Embryonic facial prominence (tissue), 1 donor: ENCODE data around the gene NPL.

Experiments
- DNase-seq: peaks from one replicate; pipeline ENCODE4 v3.0.0-alpha.2; 2016; ENCODE audit errors: extremely low spot score

The NPL gene

DNA sequence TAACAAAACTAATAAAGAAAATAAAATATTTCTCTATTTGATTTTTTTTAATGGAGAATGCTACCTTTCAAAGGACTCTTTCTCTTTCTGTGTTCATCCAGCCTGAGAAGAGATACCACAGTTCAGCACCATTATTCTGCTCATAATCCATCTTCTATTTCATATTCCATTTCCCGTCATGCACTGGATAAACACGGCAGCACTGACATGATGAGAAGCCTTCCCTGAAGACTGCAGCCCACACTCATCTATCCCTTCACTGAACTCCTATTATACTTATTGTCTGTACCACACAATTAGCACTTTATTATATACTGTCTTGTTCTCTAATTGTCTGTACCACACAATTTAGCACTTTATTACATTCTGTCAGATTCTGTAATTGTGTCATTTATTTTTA, 10.7 kb upstream of the NPL start:
- DNase-seq, result no peak

DNA sequence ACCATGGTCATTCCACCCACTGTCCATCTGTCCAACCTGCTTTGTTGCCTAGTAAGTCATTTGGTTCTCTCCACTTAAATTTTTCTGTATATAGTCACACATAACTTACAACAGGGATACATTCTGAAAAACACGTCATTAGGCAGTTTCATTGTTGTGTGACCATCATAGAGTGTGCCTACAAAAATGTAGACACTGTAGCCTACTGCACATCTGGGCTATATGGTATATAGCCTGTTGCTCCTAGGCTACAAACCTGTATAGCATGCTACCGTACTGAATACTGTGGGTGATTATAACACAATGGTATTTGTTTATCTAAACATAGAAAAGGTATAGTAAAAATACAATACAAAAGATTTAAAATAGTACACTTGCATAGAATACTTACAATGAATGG, 10.0 kb upstream of the NPL start:
- no peak for DNase-seq

DNA sequence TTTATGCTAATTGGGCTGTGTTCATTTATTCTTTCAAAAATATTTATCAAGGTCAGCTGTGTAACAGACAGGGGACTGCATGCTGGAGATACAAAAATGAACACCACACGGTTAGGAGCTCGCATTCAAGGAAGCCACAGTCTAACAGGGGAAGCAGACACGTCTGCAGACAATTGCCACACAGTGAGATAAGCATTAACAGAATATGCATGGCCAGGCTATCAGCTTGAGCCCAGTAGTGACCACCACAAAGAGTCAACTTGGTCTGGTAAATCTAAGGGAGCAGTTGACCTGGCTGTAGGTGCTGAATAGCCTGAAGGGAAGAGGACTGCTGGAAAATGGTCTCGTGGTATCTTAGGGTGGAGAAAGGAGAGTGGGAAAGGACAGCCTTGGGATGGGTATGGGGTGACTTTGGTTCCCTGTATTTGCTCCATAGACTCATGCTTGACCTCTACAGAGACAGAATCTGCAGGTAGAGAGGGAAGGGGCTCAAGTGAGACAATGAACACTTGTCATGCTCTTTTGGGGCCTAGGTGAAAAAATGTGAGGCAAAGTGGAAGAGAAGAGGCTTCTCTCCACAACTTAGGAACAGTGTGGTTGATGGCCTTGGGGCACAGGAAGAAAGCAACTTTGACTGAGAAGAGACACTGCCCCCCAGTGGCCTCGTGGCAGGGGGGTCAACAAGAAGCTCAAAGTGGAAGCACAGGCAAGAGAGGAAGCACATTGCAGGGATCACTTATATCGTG, 7.6 kb upstream of the NPL start:
- DNase-seq, result no peak

DNA sequence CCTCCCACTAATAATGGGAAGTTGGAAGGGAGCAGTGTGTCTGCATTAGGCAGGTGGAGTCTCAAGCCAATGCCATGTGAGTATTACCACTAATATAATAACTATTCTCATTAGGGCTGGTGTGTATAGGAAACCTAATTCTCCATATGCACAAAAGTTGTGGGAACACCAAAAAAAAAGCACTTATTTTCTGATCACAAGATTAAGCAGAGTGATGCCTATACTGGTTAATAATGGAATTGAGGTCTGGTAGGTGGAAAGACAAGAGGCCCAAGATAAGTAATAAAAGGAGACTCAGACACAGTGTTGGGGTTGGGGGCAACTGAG, 7.0 kb upstream of the NPL start:
- no peak for DNase-seq

DNA sequence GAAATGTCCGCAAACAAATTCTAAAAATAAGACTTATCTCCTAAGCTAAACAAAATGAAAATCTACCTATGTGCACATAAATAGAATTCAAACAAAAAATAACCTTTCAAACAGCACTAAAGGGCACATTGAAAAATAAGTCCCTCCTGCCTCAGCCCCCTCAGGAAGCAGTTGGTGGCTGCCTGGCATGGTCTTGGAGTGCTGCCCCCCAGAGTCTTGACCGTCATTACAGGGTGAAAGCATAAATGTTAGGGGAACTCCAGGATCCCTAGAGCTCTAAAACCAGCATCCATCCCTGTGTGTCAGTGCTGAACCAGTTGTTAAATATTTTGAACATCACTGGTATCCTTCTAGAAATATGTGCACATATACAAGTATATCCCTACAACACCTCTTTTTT, 6.5 kb upstream of the NPL start:
- no peak for DNase-seq

DNA sequence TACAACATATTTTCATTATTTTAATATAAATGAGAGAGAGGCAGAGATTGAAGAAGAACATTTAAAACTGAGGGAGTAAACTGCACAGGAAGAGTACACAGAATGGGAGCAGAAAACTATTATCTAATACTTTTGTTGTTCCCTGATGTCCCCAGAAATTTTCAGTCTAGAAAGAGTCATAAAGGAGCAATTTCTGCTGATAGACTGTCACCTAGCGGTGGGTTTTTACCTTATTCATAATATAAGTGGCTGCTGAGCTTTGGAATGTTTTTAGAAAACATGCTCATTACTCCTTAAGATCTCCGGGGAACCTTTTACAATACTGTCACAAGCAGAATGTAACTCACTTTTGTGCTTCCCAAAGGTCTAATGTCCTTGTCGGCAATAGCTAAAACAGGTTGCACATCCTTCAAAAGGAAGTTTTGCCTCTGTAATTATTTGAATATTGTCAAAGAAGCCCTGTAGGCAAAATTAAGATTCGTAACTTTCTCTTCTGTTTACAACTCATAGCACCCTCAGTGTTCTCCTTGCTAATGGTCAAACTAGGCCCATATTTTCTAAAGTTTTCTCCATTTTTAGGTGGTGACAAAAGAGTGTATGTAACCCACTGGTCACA, 4.9 kb upstream of the NPL start:
- peak; percentile 66 for DNase-seq

DNA sequence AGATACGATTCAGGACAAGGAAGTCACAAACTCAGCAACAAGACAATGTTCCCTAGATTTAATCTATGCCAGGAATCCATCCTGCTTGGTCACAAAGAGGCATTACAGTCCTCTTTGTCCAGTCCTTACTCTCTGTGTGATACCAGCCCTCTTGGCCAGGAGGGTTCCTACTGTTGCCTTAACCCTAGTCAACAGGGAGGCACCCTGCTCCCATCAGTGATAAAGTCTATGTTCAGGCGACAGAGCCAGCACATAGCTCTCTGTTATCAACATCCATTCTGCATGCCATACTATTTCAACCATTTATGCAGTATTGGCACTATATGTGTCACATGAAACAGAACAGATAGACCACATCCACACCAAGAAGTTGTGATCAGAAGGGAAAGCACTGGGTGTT, 4.4 kb upstream of the NPL start:
- DNase-seq, result no peak

DNA sequence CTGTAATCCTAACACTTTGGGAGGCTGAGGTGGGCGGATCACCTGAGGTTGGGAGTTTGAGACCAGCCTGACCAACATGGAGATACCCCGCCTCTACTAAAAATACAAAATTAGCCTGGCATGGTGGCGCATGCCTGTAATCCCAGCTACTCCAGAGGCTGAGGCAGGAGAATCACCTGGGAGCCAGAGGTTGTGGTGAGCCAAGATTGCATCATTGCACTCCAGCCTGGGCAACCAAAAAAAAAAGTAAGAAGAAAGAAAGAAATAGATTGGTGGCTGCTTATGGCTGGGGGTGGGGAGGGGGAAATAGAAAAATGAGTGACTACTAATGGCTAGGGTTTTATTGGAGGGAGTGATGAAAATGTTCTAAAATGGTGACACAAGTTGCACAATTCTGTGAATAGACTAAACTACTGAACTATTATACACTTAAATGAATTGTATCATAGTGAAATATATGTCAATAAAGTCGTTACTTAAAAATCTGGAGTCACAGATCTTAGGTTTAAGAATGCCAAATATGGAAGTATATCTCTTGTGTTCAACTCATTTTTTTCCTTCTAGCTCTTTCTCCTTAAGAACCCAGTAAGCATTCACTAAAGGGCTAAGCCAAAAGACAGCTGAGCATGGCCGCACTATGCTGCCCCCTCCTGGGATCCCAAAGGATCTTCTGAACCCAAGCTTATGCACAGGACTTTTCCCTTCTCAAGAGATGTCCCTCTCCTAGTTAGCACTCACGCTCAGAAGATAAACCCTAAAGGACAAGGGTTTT, 3.2 kb upstream of the NPL start:
- peak; percentile 22 for DNase-seq

DNA sequence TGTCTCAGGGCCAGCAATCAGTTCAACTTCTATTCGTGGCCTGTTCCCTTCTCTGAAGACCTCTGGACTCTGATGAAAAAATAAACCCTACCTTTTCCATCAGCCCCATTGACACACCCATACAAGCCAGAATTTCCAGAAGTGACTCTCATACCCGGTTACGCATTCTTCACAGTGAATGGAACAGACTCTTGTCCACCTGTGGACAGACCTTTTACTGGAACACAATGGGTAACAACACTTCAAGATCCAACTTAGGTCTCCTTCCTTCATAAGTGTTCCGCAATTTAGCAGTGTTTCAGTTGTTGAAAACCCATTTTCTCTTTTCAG, 2.6 kb upstream of the NPL start:
- DNase-seq, result no peak

DNA sequence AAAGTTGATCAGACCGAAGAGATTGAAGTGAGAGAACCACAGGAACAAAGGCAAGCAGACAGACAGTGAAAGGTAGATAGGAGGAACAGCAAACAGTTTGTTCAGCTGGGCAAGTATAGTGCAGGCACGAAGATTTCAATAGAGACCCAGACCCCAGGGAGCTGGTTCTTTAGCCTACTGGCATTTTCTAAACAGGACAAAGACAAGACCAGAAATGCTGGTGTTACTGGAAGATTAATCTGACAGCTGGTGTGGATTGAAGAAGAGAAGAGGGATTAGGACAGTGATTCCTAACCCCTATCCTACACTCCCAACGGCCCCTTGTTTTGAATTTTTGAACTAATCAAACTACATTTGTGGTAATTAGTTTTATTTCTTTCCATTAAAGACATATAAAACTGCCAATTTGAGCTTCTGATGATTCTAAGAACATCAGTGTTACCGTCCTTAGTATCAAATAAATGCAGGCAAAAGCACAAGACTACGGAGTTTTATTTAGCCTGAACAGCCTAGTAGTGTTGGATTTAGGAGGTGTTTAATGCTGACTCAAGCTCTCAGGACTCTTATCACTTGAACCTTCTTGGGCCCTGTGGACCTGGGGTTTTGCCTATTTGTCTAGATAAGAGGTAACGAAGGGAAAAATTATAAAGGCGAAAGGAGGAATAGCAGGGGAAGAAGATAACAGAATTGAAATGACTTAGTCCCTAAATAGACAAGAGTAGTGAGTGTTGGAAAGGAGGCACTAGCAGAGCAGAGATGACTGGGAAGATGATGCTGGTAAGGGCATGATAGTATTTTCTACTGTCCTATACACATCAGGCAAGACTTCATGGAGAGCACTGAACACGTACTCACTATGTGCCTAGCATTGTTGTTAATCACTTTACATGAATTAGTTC, 2.0 kb downstream of the NPL start:
- DNase-seq, result no peak

DNA sequence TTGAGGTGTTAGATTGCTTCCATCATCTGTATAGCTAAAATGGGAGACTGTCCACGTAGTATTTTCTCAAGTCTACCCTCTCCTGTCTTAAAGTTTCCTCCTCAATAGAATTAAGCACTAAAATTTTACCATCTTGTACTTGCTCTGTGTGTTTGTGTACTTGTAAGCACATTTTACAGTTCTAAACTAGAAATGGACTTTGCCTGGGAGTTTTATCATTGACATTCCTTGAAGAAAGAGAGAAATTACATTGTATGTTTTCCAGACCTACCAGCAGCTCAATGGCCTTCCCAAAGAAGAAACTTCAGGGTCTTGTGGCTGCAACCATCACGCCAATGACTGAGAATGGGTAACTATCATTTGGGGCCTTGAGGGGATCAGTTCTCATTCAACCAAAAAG, 4.5 kb downstream of the NPL start:
- no peak for DNase-seq

DNA sequence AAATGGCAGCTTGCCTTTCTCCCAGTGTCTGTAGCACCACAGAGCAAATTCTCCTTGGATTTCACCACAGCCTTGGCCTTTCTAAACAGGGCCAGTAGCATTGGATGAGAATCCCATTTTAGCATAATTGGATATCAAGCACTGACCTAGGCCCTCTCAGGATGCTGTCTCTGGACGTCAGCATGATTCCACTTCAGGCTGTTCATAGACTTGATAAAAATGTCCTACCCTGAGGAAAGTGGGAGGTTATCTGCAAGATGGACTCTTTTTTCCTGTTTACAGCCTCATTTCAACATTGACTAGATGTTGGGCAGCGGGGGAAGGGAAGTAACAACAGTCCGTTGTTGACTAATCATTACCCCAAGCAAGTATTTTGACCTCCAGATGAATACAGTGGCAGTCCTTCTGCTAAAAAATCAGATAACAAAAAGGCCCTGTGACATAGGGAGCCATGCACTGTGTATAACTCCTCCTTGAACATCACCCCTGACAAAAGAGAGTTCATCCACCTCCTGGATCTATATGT, 5.2 kb downstream of the NPL start:
- DNase-seq, result no peak

DNA sequence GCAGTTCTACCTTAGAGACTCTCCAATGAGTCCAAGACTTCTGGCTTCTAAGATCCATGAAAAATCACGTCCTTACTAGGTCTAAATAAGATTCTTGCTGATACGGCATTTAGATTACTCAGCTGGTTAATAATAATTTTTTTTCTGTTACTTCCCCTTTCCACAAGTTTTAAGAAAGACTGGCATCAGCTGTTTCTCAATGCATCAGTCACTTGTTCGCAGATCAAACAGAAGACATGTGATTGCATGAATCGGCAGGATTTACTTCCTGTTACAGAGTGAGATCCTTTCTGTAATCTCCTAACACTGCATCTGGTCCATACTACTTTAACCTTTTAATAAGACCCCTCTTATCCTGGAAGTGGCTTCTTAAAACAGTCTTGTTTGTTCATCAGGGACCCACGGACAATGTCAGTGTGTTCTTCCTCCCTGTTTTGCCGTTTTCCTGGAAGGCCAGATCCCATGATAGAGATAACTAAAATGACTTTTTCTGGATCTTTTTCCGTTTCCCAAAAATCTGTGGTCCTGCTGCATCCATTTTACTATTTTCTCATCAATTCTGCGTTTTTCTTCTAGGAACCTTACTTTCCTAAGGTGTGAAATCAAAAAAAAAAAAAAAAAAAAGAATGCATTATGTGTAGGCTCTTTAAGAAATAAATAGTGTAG, 6.1 kb downstream of the NPL start:
- DNase-seq, result no peak

DNA sequence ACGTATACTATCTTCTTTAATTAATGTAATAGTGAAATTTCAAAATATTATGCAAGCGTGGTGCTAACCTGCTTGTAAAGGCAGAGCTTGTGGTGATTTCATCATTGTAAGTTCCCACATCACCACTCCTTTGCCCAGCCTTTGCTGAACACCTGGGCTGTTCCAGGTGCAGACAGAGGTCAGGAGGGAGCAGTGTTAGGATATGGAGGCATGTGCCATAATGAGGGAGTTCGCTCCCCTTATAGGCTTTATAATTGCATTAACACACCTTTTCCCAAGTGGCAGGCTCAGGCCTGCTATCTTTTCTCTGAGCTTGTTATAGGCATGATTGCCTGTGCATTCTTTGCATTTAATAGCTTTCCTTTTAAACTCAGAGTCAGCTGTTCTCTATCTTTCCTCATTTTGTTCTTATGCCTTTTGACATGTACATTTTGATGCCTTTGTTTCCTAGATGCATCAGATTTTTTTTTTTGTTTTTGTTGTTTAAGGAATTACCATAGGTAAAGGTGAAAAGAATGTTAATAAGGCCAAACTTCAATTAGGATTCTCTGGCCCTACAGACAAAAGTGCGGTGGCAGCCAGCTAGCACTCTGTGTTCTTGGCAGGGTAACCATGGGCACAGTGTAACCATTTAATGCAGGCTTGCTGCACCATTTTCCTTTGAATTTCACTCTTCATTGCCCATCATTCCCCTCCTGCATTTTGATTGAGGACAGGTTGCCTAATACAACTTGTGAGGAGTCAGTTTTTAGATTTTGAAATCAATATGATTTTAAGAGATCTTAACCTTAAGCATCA, 12.6 kb downstream of the NPL start:
- no peak for DNase-seq

DNA sequence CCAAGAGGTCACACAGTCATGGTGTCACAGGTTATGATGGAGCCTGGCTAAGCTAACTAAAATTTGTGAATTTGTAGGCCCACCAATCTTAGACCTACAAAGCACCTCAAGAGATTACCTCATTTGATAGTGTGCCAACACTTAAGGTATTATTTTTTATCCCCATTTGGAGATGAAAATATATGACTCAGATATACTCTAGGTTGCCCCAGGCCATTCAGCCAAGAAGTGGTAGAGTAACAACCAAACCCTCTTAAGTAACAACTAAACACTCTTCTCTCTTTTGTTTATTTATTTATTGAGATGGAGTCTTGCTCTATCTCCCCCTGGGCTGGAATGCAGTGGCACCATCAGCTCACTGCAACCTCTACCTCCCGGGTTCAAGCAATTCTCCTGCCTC, 14.3 kb downstream of the NPL start:
- DNase-seq, result no peak

DNA sequence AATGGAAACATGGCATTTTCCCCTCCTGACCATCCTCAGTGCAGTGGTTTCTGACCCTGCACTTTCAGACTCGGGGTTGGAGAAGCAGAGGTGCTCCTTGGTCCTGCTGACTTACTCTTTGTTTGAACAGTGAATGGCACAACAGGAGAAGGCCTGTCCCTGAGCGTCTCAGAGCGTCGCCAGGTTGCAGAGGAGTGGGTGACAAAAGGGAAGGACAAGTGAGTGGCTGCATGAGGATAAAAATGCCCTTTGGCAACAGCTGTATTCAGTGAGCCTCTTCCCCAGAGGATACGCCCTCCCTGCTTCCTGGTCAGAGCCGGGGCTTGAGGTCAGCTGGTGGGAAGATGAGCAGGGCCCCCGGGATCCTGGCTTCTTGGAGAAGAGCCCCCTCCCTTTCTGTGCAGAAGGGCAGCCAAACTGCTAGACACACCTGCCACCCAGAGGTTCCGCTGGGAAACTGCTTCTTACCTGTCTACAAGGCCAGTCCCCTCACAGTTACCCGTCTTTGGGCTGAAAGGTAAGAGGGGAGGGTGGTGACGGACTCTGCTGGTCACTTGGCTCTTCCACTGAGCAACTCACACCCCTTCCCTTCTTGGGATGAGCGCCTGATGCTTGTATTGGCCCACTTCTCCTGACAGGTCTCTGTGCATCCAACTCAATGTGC, 16.6 kb downstream of the NPL start:
- DNase-seq, result no peak

DNA sequence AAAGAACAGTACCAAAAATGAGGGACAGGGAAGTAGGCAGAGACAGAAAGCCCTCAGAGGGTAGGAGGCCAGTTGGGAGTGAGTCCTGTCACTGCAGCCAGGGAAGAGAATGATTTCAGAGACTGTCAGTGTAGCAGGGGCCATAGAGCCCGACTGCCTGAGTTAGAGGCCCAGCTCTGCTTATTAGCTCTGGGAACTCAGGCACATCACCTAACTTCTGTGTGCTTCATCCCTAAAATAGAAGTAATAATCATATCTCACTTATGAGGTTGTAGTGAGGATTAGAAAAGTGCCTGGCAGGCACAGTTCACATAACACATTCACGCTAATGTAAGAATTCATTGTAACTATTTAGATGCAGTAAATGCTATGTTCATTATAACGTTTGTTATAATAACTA, 18.3 kb downstream of the NPL start:
- no peak for DNase-seq

DNA sequence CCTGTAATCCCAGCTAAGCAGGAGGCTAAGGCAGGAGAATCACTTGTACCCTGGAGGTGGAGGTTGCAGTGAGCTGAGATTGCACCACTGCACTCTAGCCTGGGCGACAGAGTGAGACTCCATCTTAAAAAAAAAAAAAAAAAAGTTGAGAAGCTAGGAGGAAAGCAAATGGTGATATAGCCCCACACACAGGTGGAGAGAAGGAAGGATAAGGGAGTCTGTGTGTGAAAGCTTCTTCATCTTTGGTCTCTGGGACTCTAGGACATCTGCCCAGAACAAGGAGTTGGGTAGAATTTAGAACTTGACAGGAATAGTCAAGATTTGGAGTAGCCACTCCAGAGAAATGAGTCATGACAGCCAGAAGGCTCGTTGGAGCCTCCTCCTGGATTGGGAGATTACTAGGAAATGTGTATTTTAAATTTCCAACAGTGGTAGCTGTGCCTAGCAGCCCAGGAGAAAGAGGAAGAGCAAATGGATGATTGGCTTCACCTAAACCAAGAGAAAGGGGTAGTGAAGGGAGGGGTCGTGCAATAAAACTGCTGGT, 19.9 kb downstream of the NPL start:
- no peak for DNase-seq

DNA sequence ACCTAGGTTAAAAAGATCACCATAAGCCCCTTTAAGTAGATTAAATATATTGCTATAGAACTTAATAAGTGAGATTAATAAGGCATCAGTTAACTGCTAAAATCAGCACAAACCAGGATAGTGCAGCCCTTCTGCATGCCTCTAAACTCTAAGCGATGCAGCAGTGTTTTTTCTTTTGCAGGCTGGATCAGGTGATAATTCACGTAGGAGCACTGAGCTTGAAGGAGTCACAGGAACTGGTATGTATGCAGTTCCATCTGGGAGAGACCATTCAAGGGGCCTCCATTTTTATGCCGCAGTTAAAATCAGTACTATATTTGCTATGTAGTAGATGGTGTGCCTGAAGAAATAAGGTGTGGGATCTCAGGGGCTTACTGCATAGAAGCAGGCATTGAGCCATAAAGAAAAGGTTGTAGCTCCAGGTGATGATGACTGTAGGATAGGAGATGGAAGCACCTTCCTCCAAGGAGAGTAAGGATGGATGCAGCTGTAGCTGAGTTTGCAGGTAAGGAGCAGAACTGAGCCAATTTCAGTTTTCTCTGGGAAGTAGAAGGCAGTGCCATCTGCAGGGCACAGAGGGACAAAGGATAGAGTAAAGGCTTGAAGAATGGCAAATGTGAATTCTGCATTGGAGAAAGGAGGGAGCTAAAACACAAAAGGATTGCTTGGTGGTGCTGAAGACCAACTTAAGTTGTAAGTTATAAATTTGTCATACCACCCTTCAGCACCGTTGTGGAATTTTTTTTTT, 22.6 kb downstream of the NPL start:
- DNase-seq, result no peak
